Medulla oblongata (tissue), 1 donor: ENCODE data around the gene ADPRH.
A peak's percentile ranks its signal among the peaks of the same experiment; 100 is the strongest.

Experiments
- DNase-seq: peaks from one replicate; pipeline ENCODE4 v3.0.0-alpha.2; 2015; ENCODE audit errors: extremely low spot score

ADPRH gene

GRCh38 chr3:119597548-119598288 lies 18.4 kb downstream of the ADPRH start, which contains the start of gene PLA1A:
TSS of gene PLA1A (plus strand) at chr3:119597885. CDS start at chr3:119597914, 29 bp downstream.
- no peak for DNase-seq

GRCh38 chr3:119598410-119599098 lies 19.3 kb downstream of the ADPRH start:
- DNase-seq = no peak

- no peak for DNase-seq
Observed at GRCh38 chr3:119599558-119600174, 20.4 kb downstream of the ADPRH start.

GRCh38 chr3:119600732-119601131 lies 21.4 kb downstream of the ADPRH start:
- DNase-seq = no peak

- DNase-seq = no peak
Observed at GRCh38 chr3:119601154-119601553, 21.9 kb downstream of the ADPRH start.

- no peak for DNase-seq
Observed at GRCh38 chr3:119602676-119603075, 23.4 kb downstream of the ADPRH start.

- no peak for DNase-seq
Observed at GRCh38 chr3:119604878-119605277, 25.6 kb downstream of the ADPRH start.

GRCh38 chr3:119608405-119609000 lies 29.2 kb downstream of the ADPRH start:
- DNase-seq = no peak

GRCh38 chr3:119609301-119609700 lies 30.0 kb downstream of the ADPRH start:
- DNase-seq = no peak

GRCh38 chr3:119611664-119612063 lies 32.4 kb downstream of the ADPRH start:
- DNase-seq = no peak

GRCh38 chr3:119613201-119613600 lies 33.9 kb downstream of the ADPRH start:
- no peak for DNase-seq

- no peak for DNase-seq
Observed at GRCh38 chr3:119613872-119614271, 34.6 kb downstream of the ADPRH start.

GRCh38 chr3:119616056-119616455 lies 36.8 kb downstream of the ADPRH start:
- no peak for DNase-seq

- no peak for DNase-seq
Observed at GRCh38 chr3:119619094-119619493, 39.8 kb downstream of the ADPRH start.

GRCh38 chr3:119620899-119621298 lies 41.6 kb downstream of the ADPRH start:
- no peak for DNase-seq

- no peak for DNase-seq
Observed at GRCh38 chr3:119624002-119624720, 44.9 kb downstream of the ADPRH start.

GRCh38 chr3:119625451-119626153 lies 46.3 kb downstream of the ADPRH start:
- DNase-seq = no peak

- no peak for DNase-seq
Observed at GRCh38 chr3:119626196-119626595, 46.9 kb downstream of the ADPRH start.

- peak; percentile 27 for DNase-seq
Observed at GRCh38 chr3:119627461-119627860, 48.2 kb downstream of the ADPRH start.

- no peak for DNase-seq
Observed at GRCh38 chr3:119628390-119628789, 49.1 kb downstream of the ADPRH start.

GRCh38 chr3:119628816-119629445 lies 49.6 kb downstream of the ADPRH start:
- no peak for DNase-seq
